ENCODE results near the gene KCTD2.
"Not testable (repeated sequence)": the region's sequence is repeated elsewhere in the genome, so short reads cannot be mapped to it uniquely, and the experiment has no call there.

Gene KCTD2

DNA sequence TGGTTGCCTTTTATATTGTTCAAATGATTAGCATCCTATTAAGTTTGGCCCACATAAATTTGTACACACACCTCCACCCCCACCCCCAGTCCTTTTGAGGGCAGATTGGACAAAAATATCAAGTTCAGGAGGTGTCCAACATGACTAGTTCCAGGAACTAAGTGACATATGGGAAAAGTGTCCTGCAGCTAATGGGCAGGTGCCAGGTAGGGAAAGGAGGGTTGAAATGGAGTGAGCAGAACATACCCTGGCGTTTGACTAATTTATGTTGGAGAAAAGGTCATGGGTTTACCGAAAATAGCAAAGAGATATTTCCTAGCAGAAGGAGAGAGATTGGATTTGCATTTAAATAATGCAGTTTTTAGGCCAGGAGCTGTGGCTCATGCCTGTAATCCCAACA is 4.9 kb downstream of the KCTD2 start:
- no peak for DNase-seq

DNA sequence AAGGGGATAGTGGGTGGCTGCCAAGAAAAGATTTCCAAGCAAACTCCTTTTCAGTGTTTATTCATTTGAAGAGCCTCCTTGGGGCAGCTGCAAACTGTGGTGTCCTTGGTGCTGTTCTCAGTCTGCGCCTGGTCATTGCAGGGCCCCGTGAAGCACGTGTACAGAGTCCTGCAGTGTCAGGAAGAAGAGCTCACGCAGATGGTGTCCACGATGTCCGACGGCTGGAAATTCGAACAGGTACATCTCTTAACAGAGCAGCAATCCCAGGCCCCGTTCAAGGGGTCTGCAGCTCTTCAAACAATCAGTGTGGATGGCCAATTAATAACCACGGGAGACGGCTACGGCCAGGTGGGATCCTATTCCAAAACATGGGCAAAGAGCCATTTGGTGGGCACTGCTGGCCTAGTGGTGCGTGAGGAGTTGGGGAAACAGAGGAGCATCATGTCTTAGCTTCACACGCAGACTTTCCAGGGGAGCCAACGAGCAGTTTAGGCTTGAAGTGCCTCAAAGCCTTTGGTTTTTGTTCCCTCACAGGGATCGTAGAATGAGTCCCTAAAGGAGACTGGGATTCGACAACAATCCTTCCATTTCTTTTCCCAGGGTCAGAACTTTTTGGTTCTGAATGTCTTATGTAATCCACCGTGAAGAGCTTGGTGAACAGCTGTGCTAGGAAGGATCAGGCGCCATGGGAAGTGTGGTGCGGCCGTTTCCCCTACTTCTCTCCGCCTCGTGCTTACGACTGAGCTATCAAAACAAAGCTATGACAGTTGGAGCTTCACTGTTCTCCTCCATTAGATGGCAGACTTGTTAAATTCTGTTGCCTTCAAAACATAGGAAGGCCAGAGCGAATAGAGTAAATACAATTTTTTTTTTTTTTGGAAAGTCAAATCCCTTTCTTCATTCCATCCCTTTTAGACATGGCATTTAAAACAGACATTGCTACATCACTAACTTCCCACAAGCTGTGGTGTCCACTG is 12.6 kb downstream of the KCTD2 start:
- DNase-seq, result no peak

DNA sequence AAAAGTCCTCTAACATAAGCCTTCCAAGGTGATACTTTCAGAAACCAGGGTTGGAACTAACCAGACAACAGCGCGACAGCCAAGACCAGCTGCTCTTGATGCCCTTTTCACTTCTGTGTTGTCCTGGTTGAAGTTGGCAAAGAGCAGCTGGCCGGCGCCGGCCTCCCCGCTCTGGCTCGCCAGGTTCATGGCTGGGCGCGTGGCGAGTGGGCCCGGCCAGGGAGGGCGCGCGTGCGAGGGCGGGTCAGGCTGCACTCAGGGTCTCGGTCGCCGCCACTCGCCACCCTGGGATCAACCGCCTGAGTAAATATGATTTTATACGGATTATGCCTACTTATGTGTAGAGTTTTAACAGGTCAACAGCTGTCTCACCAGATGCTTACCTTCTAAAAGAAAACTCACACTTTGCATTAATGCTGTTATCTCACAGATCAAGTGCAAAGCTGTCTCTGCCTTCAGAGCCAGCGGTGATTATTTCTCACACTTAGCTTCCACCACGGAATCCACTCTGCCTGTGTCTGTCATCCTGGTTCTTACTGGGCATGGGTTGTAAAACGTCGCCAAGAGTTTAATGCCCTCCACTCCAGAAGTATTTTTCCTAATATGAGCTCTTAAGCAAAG is 13.5 kb downstream of the KCTD2 start:
- DNase-seq, result no peak

DNA sequence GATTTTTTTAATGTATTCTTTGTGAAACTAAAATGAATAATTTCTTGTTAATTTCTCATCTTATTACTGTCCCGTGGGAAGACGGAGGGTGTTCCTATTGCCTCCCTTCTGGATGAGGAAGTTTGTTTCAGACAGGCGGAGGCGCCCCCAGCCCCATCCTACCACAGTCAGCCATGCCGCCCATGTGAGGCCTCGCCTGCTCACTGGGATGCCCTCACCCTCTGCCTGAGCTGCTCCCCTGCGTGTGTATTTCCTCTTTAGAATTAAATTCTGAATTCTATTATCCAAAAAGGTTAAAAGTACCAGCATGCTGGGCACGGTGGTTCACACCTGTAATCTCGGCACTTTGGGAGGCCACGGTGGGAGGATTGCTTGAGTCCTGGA is 14.0 kb downstream of the KCTD2 start:
- DNase-seq, result no peak

DNA sequence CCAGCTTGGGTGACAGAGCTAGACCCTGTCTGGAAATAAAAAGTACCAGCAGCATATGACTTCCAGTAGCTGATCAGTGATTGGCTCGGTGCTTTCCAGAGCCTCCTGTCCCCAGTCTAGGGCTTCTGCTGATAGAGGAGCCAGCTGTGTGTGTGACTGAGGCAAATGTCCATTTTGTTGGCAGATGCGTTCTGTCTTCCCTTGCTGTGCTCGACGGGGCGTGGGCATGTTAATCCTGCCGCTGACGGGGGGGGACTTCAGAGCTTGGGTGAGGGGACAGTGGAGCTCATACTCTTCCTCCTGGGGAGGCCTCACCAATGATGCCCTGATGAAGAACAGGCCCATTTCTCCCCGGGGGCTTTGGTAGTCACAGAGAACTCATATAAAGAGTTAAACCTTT is 14.6 kb downstream of the KCTD2 start:
- no peak for DNase-seq

DNA sequence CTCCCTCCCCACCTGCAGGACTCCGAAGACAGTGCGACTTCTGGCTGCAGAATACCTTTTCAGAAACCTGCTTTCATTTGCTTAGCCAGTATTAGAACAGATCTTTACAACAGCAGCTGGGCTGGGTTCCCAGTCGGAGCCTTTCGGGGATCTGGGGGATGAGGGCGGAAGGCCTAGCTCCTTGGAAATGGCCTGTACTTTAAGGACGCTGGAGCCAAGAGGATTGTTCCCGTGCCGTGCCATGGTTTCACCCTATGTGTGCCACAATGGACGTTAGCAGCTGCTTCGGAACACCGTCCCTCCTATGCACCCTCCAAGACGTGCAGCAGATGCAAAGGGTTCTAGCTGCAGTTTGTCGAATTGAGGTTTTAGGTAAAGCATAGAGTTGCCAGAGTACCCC is 16.2 kb downstream of the KCTD2 start:
- no peak for DNase-seq

DNA sequence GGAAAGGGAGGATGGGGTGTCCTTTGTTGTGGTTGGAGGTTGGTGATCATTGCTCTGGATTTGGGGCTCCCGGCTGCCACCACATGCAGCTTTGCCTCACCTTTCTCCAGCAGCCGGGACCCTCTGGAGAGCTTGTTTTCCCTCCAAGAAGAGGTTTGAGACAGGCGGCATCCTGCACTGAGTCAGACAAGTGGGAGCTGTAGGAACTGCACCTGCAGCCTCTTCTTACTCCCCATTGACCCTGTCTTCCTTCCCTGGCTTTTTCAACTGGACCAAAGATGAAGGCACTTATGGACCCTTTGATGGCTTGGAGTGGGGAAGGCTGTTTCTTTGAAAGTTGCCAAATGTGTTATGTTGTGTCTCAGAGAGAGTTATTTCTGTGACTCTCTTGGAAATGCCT is 16.6 kb downstream of the KCTD2 start:
- no peak for DNase-seq

DNA sequence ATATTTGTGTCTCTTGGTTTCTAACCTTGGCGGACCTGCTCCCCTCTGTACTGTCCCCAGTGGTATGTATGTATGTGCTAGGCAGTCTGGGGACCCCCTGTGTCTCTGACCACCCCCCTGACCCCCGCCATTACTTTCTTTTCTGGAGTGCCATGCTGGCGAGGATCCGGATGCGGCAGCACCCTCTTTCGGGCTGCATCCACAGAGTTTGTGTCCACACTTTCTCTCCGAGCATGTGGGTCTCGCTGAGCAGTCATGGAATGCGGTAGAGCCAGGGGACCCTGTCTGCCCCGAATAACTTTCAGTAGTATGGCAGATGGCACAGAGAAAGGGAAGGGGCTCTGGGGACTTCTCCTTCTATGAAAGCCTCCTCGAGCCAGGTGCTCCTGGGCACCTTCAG is 17.0 kb downstream of the KCTD2 start:
- DNase-seq, result no peak

DNA sequence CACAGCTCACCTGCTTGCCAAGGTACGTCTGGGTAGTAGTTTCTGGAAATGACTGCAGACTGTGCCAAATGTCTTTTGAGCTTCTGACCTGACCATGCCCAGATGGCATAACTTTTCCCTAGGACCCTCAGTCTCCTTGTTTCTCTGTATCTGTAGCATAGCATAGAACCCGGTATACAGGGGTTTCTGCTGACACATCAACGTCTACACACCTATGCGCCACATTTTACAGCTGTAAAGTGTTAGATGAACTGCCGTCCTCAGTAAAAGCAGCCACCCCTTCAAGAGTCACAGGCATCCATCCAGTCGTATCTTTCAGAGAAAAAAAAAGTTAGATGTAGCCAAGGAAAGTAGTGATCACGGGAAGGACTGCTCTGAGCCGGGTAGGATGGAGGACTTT is 17.4 kb downstream of the KCTD2 start:
- no peak for DNase-seq

DNA sequence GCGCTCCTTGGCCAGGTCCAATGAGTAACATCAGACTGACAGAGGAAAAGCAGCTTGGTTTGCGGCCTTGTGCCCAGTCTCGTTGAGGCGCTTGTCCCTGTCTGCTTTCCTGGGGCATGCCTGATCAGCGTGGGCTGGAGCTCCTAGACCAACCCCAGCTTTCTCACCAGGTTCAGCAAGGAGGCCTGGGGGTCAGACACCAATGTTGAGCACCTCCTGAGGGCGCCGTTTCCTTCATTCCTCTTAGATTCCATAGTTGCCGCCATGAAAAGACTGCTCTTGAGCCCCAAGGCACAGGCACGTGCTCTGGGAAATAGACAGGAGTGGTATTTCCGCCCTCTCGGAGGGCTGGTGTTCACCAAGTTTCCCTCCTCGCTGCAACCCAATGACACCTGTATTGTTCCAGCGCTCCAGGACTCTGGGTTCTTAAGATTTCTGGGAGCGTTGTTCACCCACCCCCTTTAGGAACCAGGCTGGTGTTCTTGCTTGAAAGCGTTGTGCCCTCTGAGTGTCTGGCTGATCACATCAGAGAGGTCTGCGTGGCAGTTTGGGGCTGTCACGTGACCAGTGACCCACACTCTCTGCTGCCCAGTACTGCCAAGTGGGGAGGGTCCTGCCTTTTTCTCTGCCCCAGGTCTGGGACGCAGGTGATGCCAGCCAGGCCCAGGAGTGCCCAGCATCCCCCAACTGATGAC is 18.0 kb downstream of the KCTD2 start:
- no peak for DNase-seq

DNA sequence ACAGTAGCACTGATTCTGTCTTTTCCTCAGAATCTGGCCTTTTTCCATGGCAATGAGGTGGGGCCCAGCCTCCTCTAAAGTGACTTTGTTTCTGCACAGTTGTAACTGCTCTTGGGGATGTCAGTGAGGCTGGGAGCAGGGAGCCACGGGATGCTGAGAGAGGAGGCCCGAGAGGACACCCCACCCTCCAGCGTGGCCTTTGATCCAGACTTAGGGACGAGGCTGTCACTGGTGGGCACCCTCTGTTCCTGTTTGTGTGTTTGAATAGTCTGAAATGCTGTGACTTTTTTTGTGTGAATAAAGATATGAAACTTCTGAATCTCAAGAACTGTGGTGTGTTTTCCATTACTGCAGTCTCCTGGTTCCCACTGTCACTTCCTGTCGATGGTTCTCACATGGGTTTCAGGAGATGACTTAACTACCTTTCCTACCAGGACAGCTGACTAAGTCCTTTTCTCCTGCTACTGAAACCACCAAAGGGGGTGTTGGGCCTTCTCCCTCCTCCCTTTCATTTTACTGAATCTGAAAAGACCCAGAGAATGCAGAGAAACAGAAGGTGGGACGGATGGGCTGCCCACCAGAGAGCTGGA is 18.6 kb downstream of the KCTD2 start:
- no peak for DNase-seq

DNA sequence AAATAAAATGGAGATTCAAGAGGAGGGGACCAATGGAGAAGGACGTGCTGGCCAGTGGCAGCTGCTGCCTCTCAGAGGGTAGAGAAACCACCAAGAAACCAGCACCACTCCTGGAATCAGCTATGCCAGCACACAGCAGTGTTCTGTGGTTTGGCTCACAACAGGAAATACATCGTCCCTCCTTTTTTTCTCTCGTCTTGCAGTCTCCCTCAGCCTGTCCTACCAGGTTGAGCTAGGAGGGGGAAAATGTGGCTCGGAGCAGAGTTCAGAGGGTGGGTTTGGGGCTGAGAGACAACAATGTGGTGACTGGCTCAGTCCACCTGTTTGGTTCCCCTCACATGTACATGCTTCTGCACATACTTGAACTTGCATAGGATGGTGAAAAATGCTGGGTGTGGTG is 20.8 kb downstream of the KCTD2 start:
- no peak for DNase-seq

DNA sequence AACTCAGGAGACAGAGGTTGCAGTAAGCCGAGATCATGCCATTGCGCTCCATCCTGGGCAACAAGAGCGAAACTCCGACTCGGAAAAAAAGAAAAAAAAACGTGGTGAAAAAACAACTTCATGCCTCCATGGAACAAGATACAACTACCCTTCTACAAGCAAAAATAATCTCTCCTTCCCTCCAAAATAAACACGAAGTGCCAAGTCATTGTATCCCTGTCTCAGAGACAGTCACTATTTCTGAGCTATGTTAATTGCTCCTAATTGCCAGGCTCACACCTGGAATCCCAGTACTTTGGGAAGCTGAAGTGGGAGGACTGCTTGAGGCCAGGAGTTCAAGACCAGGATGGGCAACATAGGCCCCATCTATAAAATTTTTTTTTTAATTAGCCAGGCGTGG is 21.7 kb downstream of the KCTD2 start:
- DNase-seq, result no peak

DNA sequence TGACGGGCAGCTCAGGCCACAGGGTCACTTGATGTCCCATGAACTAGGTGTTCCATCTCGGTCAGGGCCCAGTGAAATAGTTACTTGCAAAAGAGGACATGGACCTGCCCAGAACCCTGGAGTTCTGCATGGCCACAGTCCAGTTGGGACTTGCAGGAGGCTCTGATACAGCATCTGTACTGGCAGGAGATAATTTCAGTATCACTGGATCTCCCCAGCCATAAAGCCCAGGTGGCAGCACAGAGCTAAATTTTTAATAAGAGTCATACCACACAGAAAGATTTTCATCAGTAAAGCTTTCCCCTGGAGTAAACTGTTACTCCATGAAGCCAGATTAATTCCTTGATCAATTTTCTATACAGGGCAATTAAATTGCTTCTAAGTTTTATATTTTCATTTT is 22.8 kb downstream of the KCTD2 start:
- DNase-seq, result no peak

DNA sequence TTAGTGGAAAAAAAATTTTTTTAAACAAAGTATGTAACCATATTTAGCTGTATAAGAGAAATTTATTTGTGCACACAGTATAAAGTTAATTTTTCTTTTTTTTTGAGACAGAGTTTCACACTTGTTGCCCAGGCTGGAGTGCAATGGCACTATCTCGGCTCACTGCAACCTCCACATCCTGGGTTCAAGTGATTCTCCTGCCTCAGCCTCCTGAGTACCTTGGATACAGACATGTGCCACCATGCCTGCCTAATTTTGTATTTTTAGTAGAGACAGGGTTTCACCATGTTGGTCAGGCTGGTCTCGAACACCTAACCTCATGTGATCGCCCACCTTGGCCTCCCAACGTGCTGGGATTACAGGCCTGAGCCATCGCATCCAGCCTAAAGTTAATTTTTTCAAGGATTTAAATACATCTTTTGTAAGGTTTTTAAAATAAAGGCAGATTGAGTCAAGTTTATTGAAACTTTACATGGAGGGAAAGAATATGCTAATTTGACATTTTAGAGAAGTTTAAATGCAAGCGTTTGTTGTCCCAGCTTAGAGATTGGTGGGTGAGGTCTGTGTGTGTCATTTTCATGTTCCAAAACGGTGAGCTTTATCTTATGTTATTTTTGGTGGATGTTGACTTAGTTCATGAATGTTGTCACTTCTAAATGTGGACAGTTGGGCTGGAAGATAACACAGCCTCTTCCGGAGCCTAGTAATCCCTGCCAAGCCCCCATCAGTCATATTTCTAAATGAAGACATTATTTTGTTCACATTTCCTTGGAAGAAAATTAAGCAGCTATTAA is 24.6 kb downstream of the KCTD2 start:
- not testable (repeated sequence) for DNase-seq

DNA sequence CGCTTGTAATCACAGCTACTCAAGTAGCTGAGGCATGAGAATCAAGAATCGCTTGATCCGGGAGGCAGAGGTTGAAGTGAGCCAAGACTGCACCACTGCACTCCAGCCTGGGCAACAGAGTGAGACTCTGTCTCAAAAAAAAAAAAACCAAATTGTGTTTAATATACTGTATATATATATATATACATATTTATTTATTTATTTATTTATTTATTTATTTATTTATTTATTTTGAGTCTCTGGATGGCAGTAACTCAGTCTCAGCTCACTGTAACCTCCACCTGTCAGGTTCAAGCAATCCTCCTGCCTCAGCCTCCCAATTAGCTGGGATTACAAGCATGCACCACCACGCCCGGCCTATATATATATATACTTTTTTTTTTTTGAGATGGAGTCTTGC is 25.9 kb downstream of the KCTD2 start:
- DNase-seq, result not testable (repeated sequence)

DNA sequence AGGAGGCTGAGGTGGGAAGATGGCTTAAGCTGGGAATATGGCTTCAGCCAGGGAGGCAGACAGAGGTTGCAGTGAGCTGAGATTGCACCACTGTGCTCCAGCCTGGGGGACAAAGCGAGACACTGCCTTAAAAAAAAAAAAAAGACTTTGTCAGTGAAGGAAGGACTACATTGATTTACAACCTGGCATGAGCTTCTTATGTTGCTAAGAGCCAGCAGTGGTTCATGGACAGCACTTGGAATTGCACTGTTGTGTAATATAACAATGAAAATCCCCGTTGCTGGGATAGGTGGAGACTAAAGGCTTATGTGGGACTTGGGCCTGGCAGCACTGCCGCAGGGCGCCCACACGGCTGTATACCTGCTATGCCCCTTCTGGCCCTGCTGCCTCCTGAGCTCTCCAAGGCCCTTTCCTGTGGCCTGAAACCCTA is 26.6 kb downstream of the KCTD2 start:
- DNase-seq, result no peak

DNA sequence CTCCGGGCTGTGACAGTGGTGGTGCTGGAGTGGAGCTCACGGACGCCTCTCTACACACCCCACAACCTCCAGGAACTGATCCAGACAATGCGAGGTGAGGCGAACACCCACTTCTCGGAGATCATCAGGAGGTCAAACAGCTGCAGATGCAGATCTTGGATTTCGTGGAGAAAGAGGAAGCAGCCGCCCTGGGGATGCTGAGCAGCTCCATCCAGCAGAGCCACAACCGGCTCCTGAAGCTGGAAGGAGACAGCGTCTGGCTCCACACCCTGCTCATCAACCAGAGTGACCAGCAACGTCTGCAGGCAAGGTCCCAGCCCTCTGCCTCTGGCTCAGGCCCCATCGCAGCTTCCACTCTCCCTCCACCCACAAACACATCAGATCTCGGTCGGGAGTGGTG is 27.5 kb downstream of the KCTD2 start:
- no peak for DNase-seq

DNA sequence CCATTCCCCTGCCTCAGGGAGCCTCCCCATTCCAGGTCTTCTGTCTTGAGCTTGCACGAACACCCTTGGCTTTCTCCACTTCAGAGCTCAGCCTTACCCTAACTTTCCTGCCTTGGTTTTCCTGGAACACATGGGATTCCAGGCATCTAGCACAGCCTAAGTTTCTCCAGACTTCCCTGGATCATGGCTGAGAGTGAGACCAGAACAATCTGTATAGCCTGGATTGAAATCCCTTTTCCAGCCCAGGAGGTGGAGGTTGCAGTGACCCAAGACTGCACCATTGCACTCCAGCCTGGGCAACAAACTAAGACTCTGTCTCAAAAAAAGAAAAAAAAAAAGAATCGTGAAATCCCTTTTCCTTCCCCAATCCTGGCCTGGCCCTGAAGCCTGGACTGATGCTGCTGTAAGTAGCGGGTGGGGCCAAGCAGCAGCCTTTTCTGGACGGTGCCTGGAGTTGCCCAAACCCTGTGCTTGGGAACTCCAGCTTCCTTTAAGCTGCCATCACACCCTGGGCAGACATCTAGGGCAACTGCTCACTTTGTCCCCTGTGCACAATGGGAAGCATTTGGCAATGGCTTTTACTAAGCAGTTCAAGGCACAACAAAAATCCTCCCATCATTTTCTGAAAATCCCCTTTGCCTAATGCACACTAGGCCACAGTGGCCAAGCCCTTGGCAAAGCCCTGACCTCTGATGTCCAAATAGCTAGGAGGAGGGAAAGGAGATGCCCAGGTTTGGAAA is 28.7 kb downstream of the KCTD2 start:
- DNase-seq, result no peak

DNA sequence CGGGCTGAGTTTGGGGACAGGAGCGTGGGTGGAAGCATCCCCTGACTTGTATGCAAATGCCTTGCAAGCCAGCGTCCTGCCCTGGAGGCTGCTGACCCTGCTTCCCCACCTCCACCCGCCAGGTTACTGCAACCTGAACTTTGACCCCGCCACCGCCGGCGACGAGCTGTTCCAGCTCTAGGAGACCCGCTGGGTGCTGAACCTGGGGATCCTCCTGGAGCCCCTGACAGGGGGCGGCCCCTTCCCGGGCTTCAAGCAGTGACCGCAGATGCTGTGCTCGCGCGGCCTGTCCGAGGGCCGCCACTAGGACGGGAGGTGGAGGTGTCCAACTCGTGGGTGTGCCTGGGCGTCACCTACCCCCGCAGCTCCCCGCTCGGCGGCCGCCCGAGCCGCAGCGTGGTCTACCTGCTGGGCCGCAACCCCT is 30.1 kb downstream of the KCTD2 start:
- no peak for DNase-seq

DNA sequence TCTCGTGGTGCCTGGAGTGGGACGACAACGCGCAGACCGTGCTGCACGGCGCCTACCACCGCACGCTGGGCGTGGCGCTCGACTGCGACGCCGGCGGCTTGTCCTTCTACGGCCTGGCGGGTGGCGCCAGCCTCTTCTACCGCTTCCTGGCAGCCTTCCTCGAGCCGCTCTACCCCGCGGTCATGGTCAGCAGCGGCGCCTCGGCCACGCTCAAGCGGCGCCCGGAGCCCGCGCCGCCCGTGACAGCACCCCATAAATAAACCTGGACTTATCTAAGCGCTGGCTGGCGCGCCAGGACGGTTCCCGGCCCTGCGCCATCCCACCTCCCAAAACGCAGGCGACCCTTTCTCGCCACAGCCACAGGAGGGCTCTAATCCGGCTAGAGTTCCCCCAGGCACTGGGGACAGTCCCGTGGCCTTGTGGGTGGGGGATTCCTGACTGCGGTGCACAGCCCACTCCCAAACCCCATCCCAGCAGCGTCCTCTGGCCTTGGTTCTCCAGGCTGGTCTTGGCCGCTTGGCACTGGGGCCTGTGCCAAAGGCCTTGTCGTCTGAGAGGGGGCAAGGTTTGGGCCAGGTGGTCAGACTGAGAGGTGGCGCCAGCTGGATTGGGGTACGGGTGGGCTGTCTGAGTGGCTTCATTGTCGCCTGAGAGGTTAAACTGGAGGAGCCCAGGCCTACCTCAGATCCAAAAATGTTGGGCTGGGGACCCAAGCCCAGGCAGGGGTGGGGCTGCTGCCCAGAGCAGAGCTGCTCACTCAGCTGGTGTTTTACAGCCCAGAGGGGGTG is 30.7 kb downstream of the KCTD2 start:
- DNase-seq, result peak; percentile 51
